ENCODE data around the gene RNF115. TPM values are rescaled to one million over a fixed set of nuclear protein-coding genes. Genes with fewer than 3 reads are reported as not detected.

The RNF115 gene
- total and polyA plus RNA-seq, 2 of the 8 experiments (the other 6 are each of a cell fraction or from before 2014, with no cell fraction given) = 4.7 to 10.8 TPM

DNA sequence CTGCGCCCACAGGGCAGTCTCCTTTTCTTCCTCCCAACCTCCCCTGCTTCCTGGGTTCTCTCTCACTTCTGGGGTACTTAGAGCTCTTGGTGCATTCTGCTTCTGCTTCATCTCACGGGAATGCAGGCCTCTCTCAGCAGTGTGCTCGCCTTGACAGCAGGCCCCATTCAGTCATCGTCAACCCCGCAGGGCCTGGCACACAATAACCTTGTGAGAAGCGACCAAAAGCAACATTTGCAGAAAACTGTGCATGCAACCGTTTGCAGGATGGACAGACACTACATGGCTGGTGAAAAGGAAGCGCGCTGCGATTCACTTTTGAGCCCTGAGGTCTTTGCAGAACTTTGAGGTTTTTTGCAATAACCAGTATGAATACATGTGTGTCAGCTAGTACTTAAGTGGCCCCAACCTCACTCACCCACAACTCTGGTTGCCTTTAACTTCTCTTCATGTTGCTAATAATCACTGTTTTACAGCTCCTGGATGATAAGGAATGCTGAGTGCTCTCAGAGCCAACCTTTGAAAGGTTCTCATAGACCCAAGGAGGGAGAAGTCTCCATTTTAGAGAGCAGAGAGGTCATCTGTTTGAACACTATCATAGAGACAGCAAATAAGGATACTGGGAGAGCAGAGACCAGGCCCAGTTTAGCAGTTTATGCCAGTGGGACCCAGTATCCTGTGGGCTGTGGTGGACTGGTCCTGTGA, 107.1 kb downstream of the RNF115 start (continued):
- TF ChIP-seq, protein P1, sequence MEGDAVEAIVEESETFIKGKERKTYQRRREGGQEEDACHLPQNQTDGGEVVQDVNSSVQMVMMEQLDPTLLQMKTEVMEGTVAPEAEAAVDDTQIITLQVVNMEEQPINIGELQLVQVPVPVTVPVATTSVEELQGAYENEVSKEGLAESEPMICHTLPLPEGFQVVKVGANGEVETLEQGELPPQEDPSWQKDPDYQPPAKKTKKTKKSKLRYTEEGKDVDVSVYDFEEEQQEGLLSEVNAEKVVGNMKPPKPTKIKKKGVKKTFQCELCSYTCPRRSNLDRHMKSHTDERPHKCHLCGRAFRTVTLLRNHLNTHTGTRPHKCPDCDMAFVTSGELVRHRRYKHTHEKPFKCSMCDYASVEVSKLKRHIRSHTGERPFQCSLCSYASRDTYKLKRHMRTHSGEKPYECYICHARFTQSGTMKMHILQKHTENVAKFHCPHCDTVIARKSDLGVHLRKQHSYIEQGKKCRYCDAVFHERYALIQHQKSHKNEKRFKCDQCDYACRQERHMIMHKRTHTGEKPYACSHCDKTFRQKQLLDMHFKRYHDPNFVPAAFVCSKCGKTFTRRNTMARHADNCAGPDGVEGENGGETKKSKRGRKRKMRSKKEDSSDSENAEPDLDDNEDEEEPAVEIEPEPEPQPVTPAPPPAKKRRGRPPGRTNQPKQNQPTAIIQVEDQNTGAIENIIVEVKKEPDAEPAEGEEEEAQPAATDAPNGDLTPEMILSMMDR (IDR thresholded peaks at IDR 0.05; ENCODE audit: control extremely low read depth in 1 of 3, insufficient read depth in 1 of 3, low read depth in 1 of 3, low read length in 3 of 3) = no peak
- TF ChIP-seq SIN3A (conservative IDR thresholded peaks at IDR 0.05 in 1 of 2, IDR thresholded peaks at IDR 0.05 in 1 of 2; ENCODE audit: low read depth in 1 of 2, low read length in 2 of 2) = no peak

Measured in H1 (cell line).